ENCODE results near the gene TRAP1. TPM values are rescaled to one million over a fixed set of nuclear protein-coding genes. Genes with fewer than 3 reads are reported as not detected.

Gene TRAP1
- total RNA-seq, 1 donor from 2014 or later = 94.3 TPM

GRCh38 chr16:3673201-3673600, 44.1 kb downstream of the TRAP1 start:
- H3K27me3 ChIP-seq (ENCODE audit: control insufficient read depth, insufficient read depth, low read length) = no peaks in the 10 kb centered on the region
- peaks cover 4% of the 10 kb centered on the region for H3K36me3 ChIP-seq (ENCODE audit: control insufficient read depth, insufficient read depth, low read length)
- no peak for TF ChIP-seq CTCF (IDR thresholded peaks at IDR 0.05; ENCODE audit: insufficient read depth, low read length, poor library complexity, severe bottlenecking)
- no peak overlapping the region for H3K4me3 ChIP-seq (ENCODE audit: low read depth, low read length)
- no peak for DNase-seq (ENCODE audit: low read depth)

- Histone ChIP-seq H3K27me3 (ENCODE audit: control insufficient read depth, insufficient read depth, low read length) (no peaks in the 10 kb centered on the region), H3K36me3 (ENCODE audit: control insufficient read depth, insufficient read depth, low read length) (peaks cover 4% of the 10 kb centered on the region), H3K4me3 (ENCODE audit: low read depth, low read length) (no peak overlapping the region)
- DNase-seq (ENCODE audit: low read depth) = no peak
- no peak for TF ChIP-seq CTCF (IDR thresholded peaks at IDR 0.05; ENCODE audit: insufficient read depth, low read length, poor library complexity, severe bottlenecking)
Measured at GRCh38 chr16:3672571-3673041, 44.7 kb downstream of the TRAP1 start.

GRCh38 chr16:3671424-3671823, 45.9 kb downstream of the TRAP1 start:
- Histone ChIP-seq H3K27me3 (ENCODE audit: control insufficient read depth, insufficient read depth, low read length) (no peaks in the 10 kb centered on the region), H3K36me3 (ENCODE audit: control insufficient read depth, insufficient read depth, low read length) (peaks cover 4% of the 10 kb centered on the region), H3K4me3 (ENCODE audit: low read depth, low read length) (no peak overlapping the region)
- no peak for TF ChIP-seq CTCF (IDR thresholded peaks at IDR 0.05; ENCODE audit: insufficient read depth, low read length, poor library complexity, severe bottlenecking)
- no peak for DNase-seq (ENCODE audit: low read depth)

- no peaks in the 10 kb centered on the region for H3K27me3 ChIP-seq (ENCODE audit: control insufficient read depth, insufficient read depth, low read length)
- H3K36me3 ChIP-seq (ENCODE audit: control insufficient read depth, insufficient read depth, low read length) = peaks cover 4% of the 10 kb centered on the region
- no peak overlapping the region for H3K4me3 ChIP-seq (ENCODE audit: low read depth, low read length)
- no peak for TF ChIP-seq CTCF (IDR thresholded peaks at IDR 0.05; ENCODE audit: insufficient read depth, low read length, poor library complexity, severe bottlenecking)
- no peak for DNase-seq (ENCODE audit: low read depth)
Measured at GRCh38 chr16:3670711-3671110, 46.6 kb downstream of the TRAP1 start.

GRCh38 chr16:3669082-3669481, 48.2 kb downstream of the TRAP1 start:
- H3K4me3 ChIP-seq (ENCODE audit: low read depth, low read length) = no peak overlapping the region
- H3K36me3 ChIP-seq (ENCODE audit: control insufficient read depth, insufficient read depth, low read length) = peaks cover 5% of the 10 kb centered on the region
- no peak for DNase-seq (ENCODE audit: low read depth)
- H3K27me3 ChIP-seq (ENCODE audit: control insufficient read depth, insufficient read depth, low read length) = no peaks in the 10 kb centered on the region
- TF ChIP-seq CTCF (IDR thresholded peaks at IDR 0.05; ENCODE audit: insufficient read depth, low read length, poor library complexity, severe bottlenecking) = no peak

- Histone ChIP-seq H3K36me3 (ENCODE audit: control insufficient read depth, insufficient read depth, low read length) (peaks cover 5% of the 10 kb centered on the region), H3K27me3 (ENCODE audit: control insufficient read depth, insufficient read depth, low read length) (no peaks in the 10 kb centered on the region), H3K4me3 (ENCODE audit: low read depth, low read length) (no peak overlapping the region)
- no peak for TF ChIP-seq CTCF (IDR thresholded peaks at IDR 0.05; ENCODE audit: insufficient read depth, low read length, poor library complexity, severe bottlenecking)
- no peak for DNase-seq (ENCODE audit: low read depth)
Measured at GRCh38 chr16:3668626-3669025, 48.7 kb downstream of the TRAP1 start.

Measured in kidney epithelial cell (primary cell).